Left cardiac atrium (tissue), 4 donors: ENCODE measurements around the gene TENT4A. TPM values are rescaled to one million over a fixed set of nuclear protein-coding genes. Genes with fewer than 3 reads are reported as not detected.

Source experiments
- ATAC-seq, 2 donors: fragments of 200-7000 bp; cut with Tn5 transposase; one replicate each; pipeline ENCODE4 v1.9.1; 2020; ENCODE audit warnings: mild to moderate bottlenecking in 2 of 2, moderate library complexity in 2 of 2
- DNase-seq: peaks from one replicate; pipeline ENCODE4 v3.0.0-alpha.2; 2020
- intact Hi-C, 2 donors: fragments of 100-400 bp; cut with DNase I; formaldehyde crosslinking; loops; one replicate each; pipeline versions ENCODE4 v1.14.1 to v1.15.1; 2022 to 2023
- total RNA-seq, 2 donors: library from RNA; stranded (reverse); fragmentation: NEBNext Ultra II Directional; extraction: Animal tissue kit (Norgen Biotek cat#: 25700); gene quantifications; one replicate each; pipeline ENCODE4 v1.2.1, GENCODE V29; 2021
- donor health status: DM: no; HTN: yes; CAD: no.
- donor health status: DM: no; HTN: yes; CAD: no; lungs with severe emphysema.
- donor health status: DM: yes; HTN: yes; CAD: no.
- donor health status: Dilated cardiomyopathy.

TENT4A gene
- total RNA-seq, 2 donors from 2014 or later = 12.1 to 14.8 TPM

- intact Hi-C loops = loop anchor here in 1 of 2 donors (5.0 kb wide), 1 partner anchor 82 kb away; the partner anchor contains the start of genes NSUN2 and SRD5A1
- peak; percentile 55 for DNase-seq
- peak in 1 of 2 donors; percentile 3 for ATAC-seq
These were observed 1.2 kb downstream of the TENT4A start for GRCh38 chr5:6714226-6715041.

GRCh38 chr5:6715271-6715670, 2.0 kb downstream of the TENT4A start:
- ATAC-seq (no peak), DNase-seq (no peak)
- intact Hi-C loops = no loop called here

- intact Hi-C loops = no loop called here
- DNase-seq = no peak
- ATAC-seq = no peak
These were observed 2.8 kb downstream of the TENT4A start for GRCh38 chr5:6715758-6716628.

- ATAC-seq = no peak
- DNase-seq = no peak
- intact Hi-C loops = no loop called here
These were observed 3.5 kb downstream of the TENT4A start for GRCh38 chr5:6716629-6717149.

- intact Hi-C loops = no loop called here
- ATAC-seq (no peak), DNase-seq (no peak)
These were observed 4.0 kb downstream of the TENT4A start for GRCh38 chr5:6717247-6717646.

- intact Hi-C loops = no loop called here
- no peak for ATAC-seq
- no peak for DNase-seq
These were observed 4.5 kb downstream of the TENT4A start for GRCh38 chr5:6717687-6718086.

GRCh38 chr5:6718161-6718681, 5.0 kb downstream of the TENT4A start:
- intact Hi-C loops = no loop called here

GRCh38 chr5:6718718-6719117, 5.5 kb downstream of the TENT4A start:
- ATAC-seq = no peak
- no peak for DNase-seq
- intact Hi-C loops = no loop called here

More at GRCh38 chr5:6718161-6718681, 5.0 kb downstream of the TENT4A start:
- ATAC-seq = no peak
- no peak for DNase-seq

- no peak for ATAC-seq
- intact Hi-C loops = no loop called here
- DNase-seq = no peak
These were observed 6.2 kb downstream of the TENT4A start for GRCh38 chr5:6719417-6719816.

GRCh38 chr5:6719896-6720560, 6.8 kb downstream of the TENT4A start:
- DNase-seq (no peak), ATAC-seq (peak; percentile 21 to 26)
- intact Hi-C loops = no loop called here

GRCh38 chr5:6720561-6720921, 7.3 kb downstream of the TENT4A start:
- ATAC-seq (no peak), DNase-seq (no peak)
- intact Hi-C loops = no loop called here

GRCh38 chr5:6721442-6721841, 8.2 kb downstream of the TENT4A start:
- DNase-seq (peak; percentile 50), ATAC-seq (peak in 1 of 2 donors; percentile 22)
- intact Hi-C loops = no loop called here

- intact Hi-C loops = no loop called here
- ATAC-seq (peak in 1 of 2 donors; percentile 25), DNase-seq (no peak)
These were observed 8.8 kb downstream of the TENT4A start for GRCh38 chr5:6722015-6722414.

- intact Hi-C loops = no loop called here
- ATAC-seq = no peak
- no peak for DNase-seq
These were observed 10.0 kb downstream of the TENT4A start for GRCh38 chr5:6723122-6723815.

GRCh38 chr5:6723816-6724300, 10.6 kb downstream of the TENT4A start:
- intact Hi-C loops = no loop called here
- ATAC-seq (no peak), DNase-seq (no peak)

GRCh38 chr5:6724321-6724929, 11.2 kb downstream of the TENT4A start:
- no peak for DNase-seq
- intact Hi-C loops = no loop called here
- ATAC-seq = no peak

GRCh38 chr5:6725421-6725820, 12.2 kb downstream of the TENT4A start:
- intact Hi-C loops = no loop called here
- ATAC-seq (no peak), DNase-seq (no peak)

- no peak for ATAC-seq
- DNase-seq = no peak
These were observed 12.8 kb downstream of the TENT4A start for GRCh38 chr5:6726006-6726405.

More at GRCh38 chr5:6726006-6726405, 12.8 kb downstream of the TENT4A start:
- intact Hi-C loops = no loop called here
